Type B pancreatic cell (in vitro differentiated cells): ENCODE results near the gene TRMT112. TPM values are rescaled to one million over a fixed set of nuclear protein-coding genes. Genes with fewer than 3 reads are reported as not detected.

ENCODE experiments used
- DNase-seq: peaks from one replicate; pipeline ENCODE4 v3.0.0; 2021; ENCODE audit warnings: mixed read lengths; ENCODE audit not compliant: unreplicated experiment; ENCODE audit errors: extremely low spot score
- H3K27ac Mint-ChIP-seq: 2 replicates; pipeline ENCODE4 v1.8.0; 2021; ENCODE audit warnings: mild to moderate bottlenecking, mixed read lengths
- H3K27me3 Mint-ChIP-seq: 2 replicates; pipeline ENCODE4 v1.8.0; 2021; ENCODE audit warnings: mixed read lengths
- H3K36me3 Mint-ChIP-seq: 2 replicates; pipeline ENCODE4 v1.8.0; 2021; ENCODE audit warnings: mixed read lengths
- H3K4me1 Mint-ChIP-seq: one replicate; pipeline ENCODE4 v1.8.0; 2021; ENCODE audit warnings: mixed read lengths; ENCODE audit not compliant: unreplicated experiment
- H3K4me3 Mint-ChIP-seq: 2 replicates; pipeline ENCODE4 v1.8.0; 2021; ENCODE audit warnings: mild to moderate bottlenecking, mixed read lengths
- H3K9me3 Mint-ChIP-seq: 2 replicates; pipeline ENCODE4 v1.8.0; 2021; ENCODE audit warnings: mixed read lengths
- CTCF ChIP-seq: fragments of 200-600 bp; sonication (generic); conservative IDR thresholded peaks from 2 replicates; pipeline ENCODE4 v1.5.0; 2021; ENCODE audit warnings: antibody characterized with exemption, mild to moderate bottlenecking
- long read RNA-seq: library from polyadenylated mRNA; unstranded; transcript quantifications from one replicate; pipeline ENCODE4 v2.0.0, GENCODE V29; 2020
- total RNA-seq: library from RNA; stranded (reverse); gene quantifications from 2 replicates; pipeline ENCODE4 v1.2.1, GENCODE V29; 2021; ENCODE audit warnings: low replicate concordance

The TRMT112 gene
- total RNA-seq, result 160 and 198 TPM in 2 replicates
- long read RNA-seq, transcript TRMT112-206 (4 exons, 1,106 nt), result major isoform, 36 of 41 reads
- long read RNA-seq, partial matches to known transcripts, result 0 of 41 reads
- long read RNA-seq, other reads (novel, unspliced or antisense), result 1 of 41 reads

GRCh38 chr11:64317325-64317960 lies at the start of gene TRMT112:
Gene TRMT112 (minus strand): TSS chr11:64317559. CDS start chr11:64317526, 33 bp downstream.
- H3K4me1 Mint-ChIP-seq, result peaks cover 21% of the 10 kb centered on the region
- no peak for TF ChIP-seq CTCF
- DNase-seq, result peak; percentile 90
- H3K9me3 Mint-ChIP-seq, result no peaks in the 10 kb centered on the region
- peak within 1 kb of the TSS; percentile 97 for H3K4me3 Mint-ChIP-seq
- H3K36me3 Mint-ChIP-seq, result peaks cover 14% of the 10 kb centered on the region
- peak within 1 kb of the TSS; percentile 100 for H3K27ac Mint-ChIP-seq
- H3K27me3 Mint-ChIP-seq, result no peaks in the 10 kb centered on the region

GRCh38 chr11:64366751-64367150 lies 49.4 kb upstream of the TRMT112 start:
- Mint-ChIP-seq H3K9me3 (peaks cover 6% of the 10 kb centered on the region), H3K27ac (peak overlapping the region; percentile 81), H3K4me3 (peak overlapping the region; percentile 51), H3K4me1 (peaks cover 5% of the 10 kb centered on the region), H3K27me3 (no peaks in the 10 kb centered on the region), H3K36me3 (peaks cover 22% of the 10 kb centered on the region)
- no peak for TF ChIP-seq CTCF
- DNase-seq, result no peak

GRCh38 chr11:64364911-64365310 lies 47.6 kb upstream of the TRMT112 start:
- DNase-seq, result no peak
- TF ChIP-seq CTCF, result no peak
- no peak overlapping the region for H3K27ac Mint-ChIP-seq
- peaks cover 20% of the 10 kb centered on the region for H3K36me3 Mint-ChIP-seq
- H3K27me3 Mint-ChIP-seq, result no peaks in the 10 kb centered on the region
- peaks cover 6% of the 10 kb centered on the region for H3K9me3 Mint-ChIP-seq
- H3K4me3 Mint-ChIP-seq, result no peak overlapping the region
- peaks cover 6% of the 10 kb centered on the region for H3K4me1 Mint-ChIP-seq

GRCh38 chr11:64364435-64364834 lies 47.1 kb upstream of the TRMT112 start:
- peaks cover 10% of the 10 kb centered on the region for H3K4me1 Mint-ChIP-seq
- no peaks in the 10 kb centered on the region for H3K27me3 Mint-ChIP-seq
- no peak overlapping the region for H3K27ac Mint-ChIP-seq
- H3K9me3 Mint-ChIP-seq, result peaks cover 6% of the 10 kb centered on the region
- H3K4me3 Mint-ChIP-seq, result no peak overlapping the region
- DNase-seq, result no peak
- H3K36me3 Mint-ChIP-seq, result peaks cover 18% of the 10 kb centered on the region
- no peak for TF ChIP-seq CTCF

GRCh38 chr11:64362339-64362738 lies 45.0 kb upstream of the TRMT112 start:
- peaks cover 6% of the 10 kb centered on the region for H3K9me3 Mint-ChIP-seq
- no peak overlapping the region for H3K4me3 Mint-ChIP-seq
- DNase-seq, result no peak
- no peak for TF ChIP-seq CTCF
- peaks cover 17% of the 10 kb centered on the region for H3K4me1 Mint-ChIP-seq
- no peaks in the 10 kb centered on the region for H3K27me3 Mint-ChIP-seq
- no peak overlapping the region for H3K27ac Mint-ChIP-seq
- H3K36me3 Mint-ChIP-seq, result peaks cover 18% of the 10 kb centered on the region
